GM23338 (cell line): Measurements from ENCODE around the gene ALDH6A1. TPM values are rescaled to one million over a fixed set of nuclear protein-coding genes. Genes with fewer than 3 reads are reported as not detected.

Experiments used
- ATAC-seq: fragments of 200-7000 bp; cut with Tn5 transposase; 3 replicates; pipeline ENCODE4 v1.9.1; 2020
- DNase-seq: peaks from one replicate; pipeline ENCODE4 v3.0.0-alpha.2; 2015; ENCODE audit warnings: low spot score
- H2AFZ ChIP-seq: fragments of 200-600 bp; sonication (generic); 2 replicates; pipeline ENCODE4 v1.8.0; 2016; ENCODE audit warnings: antibody characterized with exemption, mild to moderate bottlenecking, moderate library complexity
- H3F3A ChIP-seq: fragments of 200-600 bp; sonication (generic); replicated peaks from 2 replicates; pipeline ENCODE4 v1.8.0; 2017; ENCODE audit warnings: antibody characterized with exemption, mixed run types, low read depth
- H3K27ac ChIP-seq: fragments of 200-600 bp; sonication (generic); 2 replicates; pipeline ENCODE4 v1.6.1; 2016; ENCODE audit warnings: low read depth
- H3K27me3 ChIP-seq: fragments of 200-600 bp; sonication (generic); 2 replicates; pipeline ENCODE4 v1.8.0; 2016; ENCODE audit warnings: mild to moderate bottlenecking, mixed run types, moderate library complexity; ENCODE audit not compliant: insufficient read depth
- H3K36me3 ChIP-seq: fragments of 200-600 bp; sonication (generic); 2 replicates; pipeline ENCODE4 v1.8.0; 2016; ENCODE audit warnings: mild to moderate bottlenecking; ENCODE audit not compliant: insufficient read depth
- H3K4me1 ChIP-seq: fragments of 200-600 bp; sonication (generic); 2 replicates; pipeline ENCODE4 v1.8.0; 2016; ENCODE audit warnings: mild to moderate bottlenecking, moderate library complexity; ENCODE audit not compliant: insufficient read depth
- H3K4me2 ChIP-seq: fragments of 200-600 bp; sonication (generic); 2 replicates; pipeline ENCODE4 v1.7.1; 2017; ENCODE audit warnings: mixed run types
- H3K4me3 ChIP-seq: fragments of 200-600 bp; sonication (generic); 2 replicates; pipeline ENCODE4 v1.6.1; 2016; ENCODE audit warnings: mixed run types
- H3K79me2 ChIP-seq: fragments of 200-600 bp; sonication (generic); replicated peaks from 2 replicates; pipeline ENCODE4 v1.8.0; 2017; ENCODE audit warnings: mild to moderate bottlenecking; ENCODE audit not compliant: insufficient read depth
- H3K9me2 ChIP-seq: fragments of 200-600 bp; sonication (generic); 2 replicates; pipeline ENCODE4 v1.8.0; 2017; ENCODE audit not compliant: insufficient read depth
- H4K20me1 ChIP-seq: fragments of 200-600 bp; sonication (generic); replicated peaks from 2 replicates; pipeline ENCODE4 v1.8.0; 2017; ENCODE audit warnings: mild to moderate bottlenecking; ENCODE audit not compliant: insufficient read depth
- H3K27ac Mint-ChIP-seq: 2 replicates; pipeline ENCODE4 v1.8.0; 2020; ENCODE audit warnings: inconsistent platforms, mild to moderate bottlenecking, moderate library complexity, mixed read lengths
- H3K27me3 Mint-ChIP-seq: 3 replicates; pipeline ENCODE4 v1.8.0; 2022; ENCODE audit warnings: low read depth, mild to moderate bottlenecking, moderate library complexity, mixed read lengths, inconsistent platforms; ENCODE audit not compliant: insufficient read depth, poor library complexity
- H3K36me3 Mint-ChIP-seq: 3 replicates; pipeline ENCODE4 v1.8.0; 2021; ENCODE audit warnings: low read depth, mild to moderate bottlenecking, inconsistent platforms, moderate library complexity, mixed read lengths
- H3K4me1 Mint-ChIP-seq: 3 replicates; pipeline ENCODE4 v1.8.0; 2020; ENCODE audit warnings: mild to moderate bottlenecking, inconsistent platforms, mixed read lengths
- H3K4me3 Mint-ChIP-seq: 3 replicates; pipeline ENCODE4 v1.8.0; 2021; ENCODE audit warnings: moderate library complexity, mild to moderate bottlenecking, inconsistent platforms, mixed read lengths
- H3K9me3 Mint-ChIP-seq: 3 replicates; pipeline ENCODE4 v1.8.0; 2020; ENCODE audit warnings: moderate library complexity, mild to moderate bottlenecking, inconsistent platforms, mixed read lengths
- CREB1 ChIP-seq: fragments of 250-450 bp; sonication (Bioruptor Pico); IDR thresholded peaks from 2 replicates; pipeline ENCODE4 v1.5.0; 2020; ENCODE audit warnings: low read depth, mild to moderate bottlenecking, moderate library complexity
- CTCF ChIP-seq, 2 experiments: fragments of 200-600 bp in 1 of 2; sonication (generic) in 1 of 2; conservative IDR thresholded peaks; 2 replicates each; pipeline versions ENCODE4 v1.5.1 to v1.6.1; 2016 to 2017; ENCODE audit warnings: antibody characterized with exemption in 2 of 2, low read depth in 2 of 2, mild to moderate bottlenecking in 2 of 2, moderate library complexity in 1 of 2
- ETS1 ChIP-seq: IDR thresholded peaks from 2 replicates; pipeline ENCODE4 v1.6.1; 2016; ENCODE audit warnings: antibody characterized with exemption
- EZH2 ChIP-seq: fragments of 200-600 bp; sonication (generic); IDR thresholded peaks from one replicate; pipeline ENCODE4 v1.8.0; 2017; ENCODE audit warnings: antibody characterized with exemption, mild to moderate bottlenecking, low read depth; ENCODE audit not compliant: unreplicated experiment
- EZH2phosphoT487 ChIP-seq: fragments of 200-600 bp; sonication (generic); IDR thresholded peaks from one replicate; pipeline ENCODE4 v1.8.1; 2018; ENCODE audit warnings: antibody characterized with exemption; ENCODE audit not compliant: unreplicated experiment
- JUNB ChIP-seq: IDR thresholded peaks from one replicate; pipeline ENCODE4 v1.6.1; 2016; ENCODE audit warnings: antibody characterized with exemption; ENCODE audit not compliant: unreplicated experiment
- NANOG ChIP-seq: IDR thresholded peaks from 2 replicates; pipeline ENCODE4 v1.6.1; 2016; ENCODE audit warnings: antibody characterized with exemption, borderline replicate concordance
- POLR2AphosphoS5 ChIP-seq: IDR thresholded peaks from 2 replicates; pipeline ENCODE4 v1.6.1; 2016; ENCODE audit warnings: antibody characterized with exemption, low read depth
- STAT1 ChIP-seq: IDR thresholded peaks from one replicate; pipeline ENCODE4 v1.6.1; 2016; ENCODE audit warnings: antibody characterized with exemption; ENCODE audit not compliant: unreplicated experiment
- ZNF114 ChIP-seq: fragments of 250-450 bp; sonication (Bioruptor Pico); IDR thresholded peaks from 2 replicates; pipeline ENCODE4 v1.5.0; 2020; ENCODE audit warnings: mild to moderate bottlenecking, moderate library complexity
- ZNF331 ChIP-seq: fragments of 250-450 bp; sonication (Bioruptor Pico); IDR thresholded peaks from 2 replicates; pipeline ENCODE4 v1.5.0; 2020; ENCODE audit warnings: low read depth, mild to moderate bottlenecking, moderate library complexity
- ZNF462 ChIP-seq: fragments of 250-450 bp; sonication (Bioruptor Pico); IDR thresholded peaks from 2 replicates; pipeline ENCODE4 v1.5.0; 2020; ENCODE audit warnings: mild to moderate bottlenecking, moderate library complexity
- polyA plus RNA-seq: library from polyadenylated mRNA; unstranded; fragments of >200 nt; fragmentation: Nextera tagmentation; extraction: Ambion mirVana; gene quantifications from 2 replicates; pipeline ENCODE4 v1.2.1, GENCODE V29; 2016
- total RNA-seq: library from RNA; depleted of rRNA; stranded (reverse); fragments of >200 nt; shearing (Covaris generic); gene quantifications from 2 replicates; pipeline ENCODE4 v1.2.3, GENCODE V29; 2014

ALDH6A1 gene
- total and polyA plus RNA-seq, 2 experiments from 2014 or later, result 16.1 to 28.0 TPM

GRCh38 chr14:74022346-74022745, 61.9 kb downstream of the ALDH6A1 start:
- no peaks in the 10 kb centered on the region for H4K20me1 ChIP-seq
- no peaks in the 10 kb centered on the region; the same call in 1 of the 2 replicates for H3K4me1 ChIP-seq
- H3K27me3 ChIP-seq, result peaks cover 9% of the 10 kb centered on the region
- no peak for DNase-seq
- no peak overlapping the region for H3K4me2 ChIP-seq
- no peaks in the 10 kb centered on the region for H3K79me2 ChIP-seq
- ATAC-seq, result no peak
- no peak overlapping the region for H3K27ac ChIP-seq
- TF ChIP-seq EZH2 (no peak), ZNF114 (CRISPR knock-in tag) (no peak), POLR2AphosphoS5 (no peak), CREB1 (no peak), JUNB (no peak), STAT1 (no peak), ZNF331 (no peak)
- Mint-ChIP-seq H3K9me3 (no peaks in the 10 kb centered on the region), H3K27me3 (peaks cover 17% of the 10 kb centered on the region), H3K4me1 (no peaks in the 10 kb centered on the region; the same call in 2 of the 3 replicates), H3K36me3 (no peaks in the 10 kb centered on the region), H3K27ac (no peak overlapping the region), H3K4me3 (no peak overlapping the region)
- no peaks in the 10 kb centered on the region for H3K36me3 ChIP-seq
- H3F3A ChIP-seq, result no peaks in the 10 kb centered on the region
- no peak overlapping the region for H2AFZ ChIP-seq
- no peak overlapping the region for H3K4me3 ChIP-seq
- H3K9me2 ChIP-seq, result no peaks in the 10 kb centered on the region

GRCh38 chr14:74019408-74020137, 64.7 kb downstream of the ALDH6A1 start:
- H3K36me3 ChIP-seq, result no peaks in the 10 kb centered on the region
- H3K27me3 ChIP-seq, result peaks cover 9% of the 10 kb centered on the region
- H3F3A ChIP-seq, result no peaks in the 10 kb centered on the region
- H2AFZ ChIP-seq, result peak overlapping the region; percentile 99
- Mint-ChIP-seq H3K27ac (no peak overlapping the region), H3K4me1 (no peaks in the 10 kb centered on the region; the same call in 2 of the 3 replicates), H3K9me3 (no peaks in the 10 kb centered on the region), H3K36me3 (no peaks in the 10 kb centered on the region), H3K27me3 (peaks cover 14% of the 10 kb centered on the region), H3K4me3 (peak overlapping the region; percentile 90)
- H3K4me2 ChIP-seq, result peak overlapping the region; percentile 91
- TF ChIP-seq ETS1 (no peak), CREB1 (no peak), CTCF (conservative IDR thresholded peaks at IDR 0.05; ENCODE audit: low read depth in 2 of 2) (no peak), ZNF331 (no peak), NANOG (no peak), EZH2 (no peak), STAT1 (no peak), JUNB (no peak), EZH2phosphoT487 (no peak), ZNF462 (no peak)
- H3K4me3 ChIP-seq, result peak overlapping the region; percentile 93
- no peaks in the 10 kb centered on the region; the same call in 1 of the 2 replicates for H3K4me1 ChIP-seq
- ATAC-seq (peak; percentile 18), DNase-seq (no peak)
- H3K27ac ChIP-seq, result no peak overlapping the region
- no peaks in the 10 kb centered on the region for H4K20me1 ChIP-seq
- H3K79me2 ChIP-seq, result no peaks in the 10 kb centered on the region
- no peaks in the 10 kb centered on the region for H3K9me2 ChIP-seq
